Measurements from ENCODE around the gene HADH.
A peak's percentile ranks its signal among the peaks of the same experiment; 100 is the strongest.
"Not testable (repeated sequence)": the region's sequence is repeated elsewhere in the genome, so short reads cannot be mapped to it uniquely, and the experiment has no call there.

The HADH gene
- total RNA-seq, result 16.3 reads per million, percentile 42 among the genes with 10 or more reads in this experiment

GRCh38 chr4:107989537-107990386 is at the start of gene HADH:
TSS of gene HADH (plus strand) at chr4:107989889. CDS start at chr4:107989933, 44 bp downstream.
- peak; percentile 91 for DNase-seq

GRCh38 chr4:107945809-107946208 is 43.9 kb upstream of the HADH start:
- no peak for DNase-seq

- DNase-seq, result no peak
Measured at GRCh38 chr4:107950746-107951540, 38.7 kb upstream of the HADH start.

- DNase-seq, result no peak
Measured at GRCh38 chr4:107951551-107951950, 38.1 kb upstream of the HADH start.

- no peak for DNase-seq
Measured at GRCh38 chr4:107956011-107956410, 33.7 kb upstream of the HADH start.

- DNase-seq, result no peak
Measured at GRCh38 chr4:107966903-107967302, 22.8 kb upstream of the HADH start.

- DNase-seq, result not testable (repeated sequence)
Measured at GRCh38 chr4:107967519-107967918, 22.2 kb upstream of the HADH start.

- DNase-seq, result not testable (repeated sequence)
Measured at GRCh38 chr4:107967921-107968320, 21.8 kb upstream of the HADH start.

GRCh38 chr4:107970063-107970798 is 19.5 kb upstream of the HADH start:
- no peak for DNase-seq

- no peak for DNase-seq
Measured at GRCh38 chr4:107972605-107973004, 17.1 kb upstream of the HADH start.

- no peak for DNase-seq
Measured at GRCh38 chr4:107974523-107974922, 15.2 kb upstream of the HADH start.

GRCh38 chr4:107977482-107977881 is 12.2 kb upstream of the HADH start:
- DNase-seq, result no peak

- DNase-seq, result no peak
Measured at GRCh38 chr4:107977966-107978705, 11.6 kb upstream of the HADH start.

- no peak for DNase-seq
Measured at GRCh38 chr4:107978716-107979451, 10.8 kb upstream of the HADH start.

GRCh38 chr4:107987916-107988762 is 1.6 kb upstream of the HADH start:
- DNase-seq, result no peak

- DNase-seq, result no peak
Measured at GRCh38 chr4:107988763-107989035, 990 bp upstream of the HADH start.

- no peak for DNase-seq
Measured at GRCh38 chr4:107989162-107989536, 540 bp upstream of the HADH start.

- DNase-seq, result no peak
Measured at GRCh38 chr4:107991945-107992630, 2.4 kb downstream of the HADH start.

GRCh38 chr4:107993969-107994368 is 4.3 kb downstream of the HADH start:
- DNase-seq, result no peak

GRCh38 chr4:107994894-107995293 is 5.2 kb downstream of the HADH start:
- DNase-seq, result no peak

Data from effector CD4-positive, alpha-beta T cell (primary cell).